ENCODE measurements around the gene NCAM2.

Gene NCAM2

GRCh38 chr21:21458124-21458631 lies 460.0 kb downstream of the NCAM2 start:
- no peak for DNase-seq (ENCODE audit: low read depth)

GRCh38 chr21:21460979-21461378 lies 462.8 kb downstream of the NCAM2 start:
- no peak for DNase-seq (ENCODE audit: low read depth)

GRCh38 chr21:21463456-21463855 lies 465.2 kb downstream of the NCAM2 start:
- DNase-seq (ENCODE audit: low read depth): no peak

- no peak for DNase-seq (ENCODE audit: low read depth)
Observed at GRCh38 chr21:21464684-21465083, 466.5 kb downstream of the NCAM2 start.

GRCh38 chr21:21466752-21467151 lies 468.5 kb downstream of the NCAM2 start:
- no peak for DNase-seq (ENCODE audit: low read depth)

GRCh38 chr21:21468003-21468402 lies 469.8 kb downstream of the NCAM2 start:
- no peak for DNase-seq (ENCODE audit: low read depth)

- DNase-seq (ENCODE audit: low read depth): no peak
Observed at GRCh38 chr21:21481239-21481638, 483.0 kb downstream of the NCAM2 start.

- DNase-seq (ENCODE audit: low read depth): no peak
Observed at GRCh38 chr21:21508859-21509258, 510.6 kb downstream of the NCAM2 start.

- no peak for DNase-seq (ENCODE audit: low read depth)
Observed at GRCh38 chr21:21530680-21531079, 532.5 kb downstream of the NCAM2 start.

- DNase-seq (ENCODE audit: low read depth): no peak
Observed at GRCh38 chr21:21547368-21547953, 549.3 kb downstream of the NCAM2 start.

GRCh38 chr21:21559285-21560045 lies 561.3 kb downstream of the NCAM2 start:
- no peak for DNase-seq (ENCODE audit: low read depth)
